Measurements from ENCODE around the gene VPS52.

DNA sequence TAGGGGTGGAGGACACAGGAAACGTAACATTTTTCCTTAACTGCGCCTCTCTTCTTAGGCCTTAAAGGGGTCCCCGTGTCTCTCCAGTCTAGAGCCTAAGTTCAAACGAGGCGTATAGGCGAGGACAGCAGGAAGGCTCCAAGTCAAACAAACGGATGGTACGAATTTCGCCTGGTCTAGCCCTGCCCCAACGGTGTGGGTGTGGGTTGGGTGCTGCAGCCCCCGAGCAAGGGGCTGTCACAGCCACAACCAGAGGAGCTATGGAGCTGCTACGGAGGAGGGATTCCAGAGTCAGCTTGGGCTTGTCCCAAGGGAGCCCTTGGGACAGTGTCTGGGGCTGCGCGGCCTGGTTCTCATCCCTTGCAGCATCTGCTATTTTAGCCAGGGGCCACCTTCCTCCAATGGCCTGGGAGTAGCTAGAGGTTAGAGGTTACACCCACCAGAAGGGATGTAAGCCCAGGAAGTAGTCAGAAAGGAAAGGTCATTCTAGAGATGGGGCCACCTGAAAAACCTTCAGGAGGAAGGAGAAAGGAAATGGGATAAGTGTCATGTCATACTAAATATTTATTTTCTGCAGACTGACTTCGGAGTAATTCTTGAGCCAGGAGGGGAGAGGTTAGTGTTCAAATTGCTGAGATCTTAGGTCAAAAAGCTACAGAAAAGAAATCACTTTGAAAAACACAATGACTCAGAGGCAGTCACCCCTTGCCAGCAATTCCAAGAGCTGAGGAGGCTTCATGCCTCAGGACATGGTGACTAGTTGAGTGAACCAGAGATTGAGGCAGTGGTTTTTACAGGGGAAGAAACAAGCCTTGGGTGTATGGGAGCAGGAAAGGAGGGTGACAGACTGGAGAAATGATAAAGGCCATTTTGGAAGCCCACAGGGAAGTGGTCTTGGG, 21.7 kb downstream of the VPS52 start:
- TF ChIP-seq, protein P1, sequence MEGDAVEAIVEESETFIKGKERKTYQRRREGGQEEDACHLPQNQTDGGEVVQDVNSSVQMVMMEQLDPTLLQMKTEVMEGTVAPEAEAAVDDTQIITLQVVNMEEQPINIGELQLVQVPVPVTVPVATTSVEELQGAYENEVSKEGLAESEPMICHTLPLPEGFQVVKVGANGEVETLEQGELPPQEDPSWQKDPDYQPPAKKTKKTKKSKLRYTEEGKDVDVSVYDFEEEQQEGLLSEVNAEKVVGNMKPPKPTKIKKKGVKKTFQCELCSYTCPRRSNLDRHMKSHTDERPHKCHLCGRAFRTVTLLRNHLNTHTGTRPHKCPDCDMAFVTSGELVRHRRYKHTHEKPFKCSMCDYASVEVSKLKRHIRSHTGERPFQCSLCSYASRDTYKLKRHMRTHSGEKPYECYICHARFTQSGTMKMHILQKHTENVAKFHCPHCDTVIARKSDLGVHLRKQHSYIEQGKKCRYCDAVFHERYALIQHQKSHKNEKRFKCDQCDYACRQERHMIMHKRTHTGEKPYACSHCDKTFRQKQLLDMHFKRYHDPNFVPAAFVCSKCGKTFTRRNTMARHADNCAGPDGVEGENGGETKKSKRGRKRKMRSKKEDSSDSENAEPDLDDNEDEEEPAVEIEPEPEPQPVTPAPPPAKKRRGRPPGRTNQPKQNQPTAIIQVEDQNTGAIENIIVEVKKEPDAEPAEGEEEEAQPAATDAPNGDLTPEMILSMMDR (IDR thresholded peaks at IDR 0.05), result no peak
- no peak for TF ChIP-seq EZH2 (IDR thresholded peaks at IDR 0.05; ENCODE audit: borderline replicate concordance, insufficient read depth, low read depth, low read length, poor library complexity, severe bottlenecking)

Measured in B cell (primary cell).